22Rv1 (cell line): Measurements from ENCODE around the gene UBASH3A.

Experiments used
- ZFX ChIP-seq: fragments of 450-650 bp; IDR thresholded peaks from 2 replicates; pipeline ENCODE4 v1.6.1; 2017; ENCODE audit warnings: antibody characterized with exemption, borderline replicate concordance
- TF ChIP-seq, protein P1 (sequence below): fragments of 450-650 bp; IDR thresholded peaks from 2 replicates; pipeline ENCODE4 v1.5.1; 2017; ENCODE audit warnings: mild to moderate bottlenecking

DNA sequence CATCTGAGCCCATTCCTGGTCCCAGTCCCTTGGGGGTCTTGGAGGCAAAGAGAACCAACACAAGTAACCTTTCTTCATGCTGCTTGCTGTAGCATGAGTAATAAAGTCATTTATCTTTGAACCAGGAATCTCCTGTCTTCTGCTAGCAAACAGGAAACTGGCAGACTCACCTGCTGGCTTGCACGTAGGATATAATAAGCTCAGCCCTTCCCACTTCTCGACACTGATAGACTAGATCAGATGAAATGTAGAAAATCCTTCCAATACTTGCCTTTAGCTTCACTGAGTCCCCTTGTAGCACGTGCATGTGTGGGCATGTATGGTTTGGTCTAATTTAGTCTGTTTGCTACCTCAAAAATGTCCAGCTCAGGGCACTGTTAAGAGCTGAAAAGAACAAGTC lies 46.4 kb upstream of the UBASH3A start:
- TF ChIP-seq, protein P1, sequence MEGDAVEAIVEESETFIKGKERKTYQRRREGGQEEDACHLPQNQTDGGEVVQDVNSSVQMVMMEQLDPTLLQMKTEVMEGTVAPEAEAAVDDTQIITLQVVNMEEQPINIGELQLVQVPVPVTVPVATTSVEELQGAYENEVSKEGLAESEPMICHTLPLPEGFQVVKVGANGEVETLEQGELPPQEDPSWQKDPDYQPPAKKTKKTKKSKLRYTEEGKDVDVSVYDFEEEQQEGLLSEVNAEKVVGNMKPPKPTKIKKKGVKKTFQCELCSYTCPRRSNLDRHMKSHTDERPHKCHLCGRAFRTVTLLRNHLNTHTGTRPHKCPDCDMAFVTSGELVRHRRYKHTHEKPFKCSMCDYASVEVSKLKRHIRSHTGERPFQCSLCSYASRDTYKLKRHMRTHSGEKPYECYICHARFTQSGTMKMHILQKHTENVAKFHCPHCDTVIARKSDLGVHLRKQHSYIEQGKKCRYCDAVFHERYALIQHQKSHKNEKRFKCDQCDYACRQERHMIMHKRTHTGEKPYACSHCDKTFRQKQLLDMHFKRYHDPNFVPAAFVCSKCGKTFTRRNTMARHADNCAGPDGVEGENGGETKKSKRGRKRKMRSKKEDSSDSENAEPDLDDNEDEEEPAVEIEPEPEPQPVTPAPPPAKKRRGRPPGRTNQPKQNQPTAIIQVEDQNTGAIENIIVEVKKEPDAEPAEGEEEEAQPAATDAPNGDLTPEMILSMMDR, result no peak
- TF ChIP-seq ZFX, result no peak
